Mucosa of rectum (tissue), 2 donors: ENCODE measurements around the gene CD248.
"Not testable (repeated sequence)": the region's sequence is repeated elsewhere in the genome, so short reads cannot be mapped to it uniquely, and the experiment has no call there.

Experiments used
- H3K27ac ChIP-seq, 2 donors: one replicate each; pipeline ENCODE4 v1.7.0; 2013; ENCODE audit warnings: inconsistent platforms in 2 of 2, low read depth in 2 of 2, low read length in 2 of 2
- H3K27me3 ChIP-seq, 2 donors: one replicate each; pipeline ENCODE4 v1.7.0; 2013; ENCODE audit warnings: low read length in 2 of 2; ENCODE audit not compliant: control insufficient read depth in 2 of 2, insufficient read depth in 2 of 2
- H3K36me3 ChIP-seq, 2 donors: one replicate each; pipeline ENCODE4 v1.7.0; 2013; ENCODE audit warnings: low read length in 2 of 2; ENCODE audit not compliant: control insufficient read depth in 2 of 2, insufficient read depth in 2 of 2
- H3K4me1 ChIP-seq, 2 donors: one replicate each; pipeline ENCODE4 v1.7.0; 2013; ENCODE audit warnings: low read length in 2 of 2, mild to moderate bottlenecking in 1 of 2; ENCODE audit not compliant: control insufficient read depth in 2 of 2, insufficient read depth in 2 of 2
- H3K4me3 ChIP-seq, 2 donors: one replicate each; pipeline ENCODE4 v1.7.0; 2013; ENCODE audit warnings: low read length in 2 of 2
- H3K9ac ChIP-seq, 2 donors: one replicate each; pipeline ENCODE4 v1.7.0; 2013; ENCODE audit warnings: low read length in 2 of 2, low read depth in 1 of 2, mild to moderate bottlenecking in 1 of 2
- H3K9me3 ChIP-seq, 2 donors: one replicate each; pipeline ENCODE4 v1.7.0; 2013; ENCODE audit warnings: low read length in 2 of 2; ENCODE audit not compliant: control insufficient read depth in 2 of 2
- donor health status: healthy.
- donor health status: Normal muscosa, but diverticular disease.

The CD248 gene

DNA sequence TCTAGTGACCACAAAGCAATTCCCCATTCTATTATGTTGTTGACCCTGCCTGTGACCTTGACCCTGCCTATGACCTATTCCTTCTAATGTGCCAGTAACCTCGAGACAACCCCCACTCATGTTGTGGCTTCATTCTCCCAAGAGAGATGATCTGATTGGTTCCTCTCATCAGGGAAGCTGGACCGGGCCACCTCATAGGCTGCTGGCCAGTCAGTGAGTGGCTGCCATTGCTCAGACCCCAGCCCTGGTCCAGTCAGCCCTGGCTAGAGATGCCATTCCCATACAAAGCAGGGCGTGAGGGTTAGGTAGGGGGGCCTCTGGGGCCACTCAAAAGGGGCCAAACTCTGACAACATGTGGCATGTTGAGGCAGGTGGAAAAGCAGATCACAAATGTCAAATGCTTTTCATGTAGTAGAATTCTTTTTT lies 42.8 kb upstream of the CD248 start:
- no peaks in the 10 kb centered on the region for H3K9me3 ChIP-seq
- no peak overlapping the region for H3K4me3 ChIP-seq

DNA sequence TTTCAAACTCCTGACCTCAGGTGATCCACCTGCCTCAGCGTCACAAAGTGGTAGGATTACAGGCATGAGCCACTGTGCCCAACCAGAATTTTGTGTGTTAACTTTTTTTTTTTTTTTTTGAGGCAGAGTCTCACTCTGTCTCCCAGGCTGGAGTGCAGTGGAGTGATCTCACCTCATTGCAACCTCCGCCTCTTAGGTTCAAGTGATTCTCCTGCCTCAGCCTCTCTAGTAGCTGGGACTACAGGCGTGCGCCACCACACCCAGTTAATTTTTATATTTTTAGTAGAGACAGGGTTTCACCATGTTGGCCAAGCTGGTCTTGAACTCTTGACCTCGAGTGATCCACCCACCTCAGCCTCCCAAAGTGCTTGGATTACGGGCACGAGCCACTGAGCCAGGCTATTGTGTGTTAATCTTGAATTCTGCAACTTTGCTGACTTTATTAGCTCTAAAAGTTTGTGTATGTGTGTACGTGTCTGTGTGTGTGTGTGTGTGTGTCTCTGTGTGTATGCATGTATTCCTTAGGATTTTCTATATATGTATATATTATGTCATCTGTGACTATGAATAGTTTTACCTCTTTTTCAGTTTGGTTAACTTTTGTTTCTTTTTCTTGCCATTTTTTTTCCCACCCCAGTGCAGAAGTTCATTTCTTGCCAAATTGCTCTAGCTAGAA lies 33.9 kb upstream of the CD248 start:
- peak overlapping the region; percentile 23 to 49 for H3K4me3 ChIP-seq
- peak overlapping the region in 1 of 2 donors; percentile 44 for H3K9ac ChIP-seq

More for the DNA sequence above, 42.8 kb upstream of the CD248 start:
- Histone ChIP-seq H3K27ac (no peak overlapping the region), H3K9ac (no peak overlapping the region), H3K27me3 (no peaks in the 10 kb centered on the region), H3K36me3 (peaks cover 7 to 19% of the 10 kb centered on the region in 2 donors), H3K4me1 (no peaks in the 10 kb centered on the region)

DNA sequence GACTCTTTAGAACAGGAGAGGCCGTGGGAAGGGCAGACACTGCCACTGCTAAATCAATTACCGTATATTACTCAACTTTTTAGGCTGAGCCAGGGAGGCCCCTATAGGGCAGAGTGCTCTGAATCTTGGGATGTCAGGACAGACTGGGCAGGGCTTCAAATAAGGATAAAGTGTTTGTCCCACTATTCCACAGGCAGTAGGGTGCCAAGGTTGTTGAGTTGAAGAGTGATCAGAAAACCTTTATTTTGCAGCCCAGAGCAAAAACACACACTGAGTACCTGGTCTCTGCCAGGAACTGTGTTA lies 32.2 kb upstream of the CD248 start:
- H3K4me3 ChIP-seq = no peak overlapping the region
- peak overlapping the region; percentile 25 to 30 for H3K27ac ChIP-seq
- H3K9me3 ChIP-seq = no peaks in the 10 kb centered on the region
- peaks cover 34 to 57% of the 10 kb centered on the region in 2 donors for H3K4me1 ChIP-seq
- peak overlapping the region in 1 of 2 donors; percentile 33 for H3K9ac ChIP-seq
- no peaks in the 10 kb centered on the region for H3K27me3 ChIP-seq
- no peaks in the 10 kb centered on the region for H3K36me3 ChIP-seq

More for the DNA sequence above, 33.9 kb upstream of the CD248 start:
- H3K9me3 ChIP-seq, H3K27me3 ChIP-seq, H3K36me3 ChIP-seq: not testable (repeated sequence)
- peaks cover 21 to 45% of the 10 kb centered on the region in 2 donors for H3K4me1 ChIP-seq
- H3K27ac ChIP-seq = peak overlapping the region; percentile 74 to 94

DNA sequence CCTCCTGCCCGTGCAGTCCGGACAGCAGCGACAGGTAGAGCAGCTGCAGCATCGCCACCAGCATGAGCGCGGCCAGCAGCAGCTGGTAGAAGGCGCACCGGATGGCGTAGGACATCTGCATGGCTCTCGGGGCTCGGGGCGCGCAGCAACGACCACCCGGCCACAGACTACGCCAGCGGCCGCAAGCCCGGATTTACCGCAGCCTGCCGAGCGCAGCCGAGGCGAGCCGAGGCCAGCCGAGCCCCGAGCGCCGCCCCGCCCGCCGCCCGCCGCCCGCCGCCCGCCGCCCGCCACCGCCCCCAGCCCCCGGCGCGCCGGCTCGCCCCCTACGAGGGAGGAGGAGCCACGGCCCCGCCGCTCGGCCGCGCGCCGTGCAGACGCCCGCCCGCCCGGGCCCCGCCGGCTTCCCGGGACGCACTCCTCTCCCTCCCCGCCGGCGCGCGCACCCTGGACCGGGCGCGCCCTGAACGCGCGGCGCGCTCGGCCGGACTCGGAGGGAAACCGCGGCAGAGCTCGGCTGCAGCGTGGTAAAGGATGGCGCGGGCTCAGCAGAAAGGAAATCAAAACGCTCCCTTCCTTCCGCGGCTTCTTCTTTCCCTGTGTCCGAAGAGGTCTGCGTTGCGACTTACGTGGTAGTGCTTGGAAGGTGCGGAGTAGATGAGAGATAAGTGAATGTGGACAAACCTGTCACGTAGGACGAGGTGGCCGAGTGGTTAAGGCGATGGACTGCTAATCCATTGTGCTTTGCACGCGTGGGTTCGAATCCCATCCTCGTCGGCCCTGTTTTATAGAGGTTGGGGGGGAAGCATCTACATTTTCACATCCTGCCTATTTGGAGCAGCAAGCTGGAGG lies 30.8 kb upstream of the CD248 start, which contains the start of gene B4GAT1:
Gene B4GAT1, minus strand, starts transcription at position 205 of the 852 bp plus-strand sequence. Its CDS starts 84 bp downstream, at position 121.
- Histone ChIP-seq H3K36me3 (peaks cover 0 to 2% of the 10 kb centered on the region in 2 donors), H3K4me1 (peaks cover 40 to 56% of the 10 kb centered on the region in 2 donors)

DNA sequence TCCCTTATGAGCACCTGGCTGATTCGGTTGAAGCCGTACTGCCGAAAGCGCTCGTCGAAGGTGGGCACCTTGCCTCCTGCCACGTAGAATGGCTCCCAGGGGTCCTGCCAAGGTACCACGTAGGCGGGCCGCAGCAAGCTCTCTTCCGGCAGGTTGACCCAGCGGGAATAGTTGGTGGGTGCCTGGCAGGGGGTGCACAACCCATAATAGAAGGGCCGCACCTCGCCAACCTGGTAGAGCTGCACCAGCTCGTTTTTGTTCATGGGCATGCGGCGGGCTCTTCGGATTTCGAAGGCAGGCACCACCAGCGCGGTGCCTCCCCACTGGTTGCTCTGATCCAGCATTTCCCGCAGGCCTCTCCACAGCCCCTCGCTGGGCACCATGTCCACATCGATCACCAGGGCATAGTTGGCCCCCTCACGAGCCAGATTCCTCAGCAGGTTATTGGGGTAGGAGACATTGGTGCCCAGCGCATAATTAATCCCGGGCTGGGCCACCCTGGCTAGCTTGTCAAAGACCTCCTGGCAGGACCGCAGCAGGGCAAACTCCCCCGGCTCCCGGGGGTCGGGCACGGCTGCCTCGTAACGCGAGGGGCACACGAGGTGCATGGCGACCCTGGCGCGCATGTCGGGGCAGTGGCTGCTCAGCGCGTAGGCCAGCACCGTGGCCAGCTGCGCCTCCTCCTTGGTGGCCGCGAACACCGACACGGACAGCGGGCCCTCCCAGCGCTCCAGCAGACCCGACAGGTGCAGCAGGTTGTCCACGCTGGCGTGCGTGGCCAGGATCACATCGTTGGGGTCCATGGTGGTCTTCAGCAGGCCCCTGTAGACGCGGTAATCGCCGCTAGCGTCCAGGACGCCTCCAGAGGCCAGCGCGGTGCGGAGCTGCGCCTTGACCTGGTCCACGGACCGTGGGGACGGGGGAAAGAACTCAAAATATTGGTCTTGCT lies 29.9 kb upstream of the CD248 start:
- peak overlapping the region; percentile 93 to 94 for H3K27ac ChIP-seq
- H3K4me3 ChIP-seq = peak overlapping the region; percentile 83 to 96
- peaks cover 39 to 52% of the 10 kb centered on the region in 2 donors for H3K4me1 ChIP-seq

More for the DNA sequence above, 30.8 kb upstream of the CD248 start, which contains the start of gene B4GAT1:
- Histone ChIP-seq H3K27me3 (no peaks in the 10 kb centered on the region), H3K9me3 (no peaks in the 10 kb centered on the region), H3K4me3 (peak within 1 kb of the TSS; percentile 83 to 96), H3K9ac (peak within 1 kb of the TSS; percentile 91 to 97), H3K27ac (peak within 1 kb of the TSS; percentile 93 to 94)

DNA sequence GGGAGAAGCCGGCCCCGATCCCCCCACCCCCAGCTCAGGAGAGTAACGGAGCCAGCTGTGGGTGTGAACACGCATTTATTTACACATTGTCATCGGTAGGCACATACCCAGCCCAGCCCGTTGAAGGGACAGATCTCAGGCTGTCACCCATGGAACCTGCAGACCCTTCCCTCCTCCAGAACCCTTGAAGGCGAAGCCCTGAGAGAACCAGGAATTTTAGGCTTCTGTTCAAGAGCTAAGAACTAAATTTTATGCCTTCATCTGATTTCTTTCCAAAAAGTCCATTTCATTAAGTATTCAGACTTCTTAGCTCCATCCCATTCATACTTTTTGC lies 28.4 kb upstream of the CD248 start:
- H3K4me1 ChIP-seq = peaks cover 37 to 46% of the 10 kb centered on the region in 2 donors
- no peaks in the 10 kb centered on the region for H3K27me3 ChIP-seq
- H3K4me3 ChIP-seq = peak overlapping the region; percentile 96
- peak overlapping the region; percentile 76 to 83 for H3K27ac ChIP-seq
- peaks cover 20% of the 10 kb centered on the region in 2 donors for H3K36me3 ChIP-seq
- peak overlapping the region; percentile 94 to 95 for H3K9ac ChIP-seq
- no peaks in the 10 kb centered on the region for H3K9me3 ChIP-seq

More for the DNA sequence above, 29.9 kb upstream of the CD248 start:
- Histone ChIP-seq H3K27me3 (no peaks in the 10 kb centered on the region), H3K36me3 (peaks cover 5 to 6% of the 10 kb centered on the region in 2 donors), H3K9me3 (no peaks in the 10 kb centered on the region), H3K9ac (peak overlapping the region; percentile 91 to 97)

DNA sequence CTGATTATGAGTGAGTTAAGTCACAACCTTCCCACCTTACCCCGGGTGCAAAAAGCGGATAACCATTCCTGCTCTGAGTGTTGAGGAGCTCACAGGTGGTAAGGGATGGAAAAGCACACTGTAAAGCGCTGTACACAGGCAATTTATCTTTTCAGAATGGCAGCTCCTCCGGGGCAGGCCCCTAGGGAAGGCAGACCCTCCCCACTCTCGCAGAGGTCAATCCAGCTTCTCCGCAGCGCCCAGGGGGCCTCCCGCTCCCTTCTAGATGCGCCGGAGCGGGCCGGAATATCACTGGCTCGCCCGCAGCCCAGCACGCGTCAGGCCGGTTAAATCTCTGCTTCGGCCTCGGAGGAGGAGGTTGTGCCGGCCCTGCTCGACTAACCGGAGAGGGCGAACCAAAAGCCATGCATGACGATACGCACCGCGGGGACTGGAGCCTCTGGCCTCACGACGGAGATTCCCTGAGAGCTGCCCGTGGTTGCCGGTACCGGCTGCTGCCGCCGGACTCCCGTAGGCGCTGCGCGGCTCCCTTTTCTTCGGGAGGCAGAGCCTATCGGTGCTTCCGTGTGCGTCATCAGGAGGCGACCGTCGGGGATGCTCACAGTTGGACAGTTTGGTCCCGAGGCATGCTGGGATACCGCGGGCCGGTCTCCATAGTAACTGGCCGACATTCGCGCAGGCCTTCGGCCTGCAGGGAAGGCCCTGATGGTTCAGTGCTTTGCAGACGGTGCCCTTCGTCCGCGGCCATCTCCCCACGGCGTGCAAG lies 27.9 kb upstream of the CD248 start, which contains the start of gene BRMS1:
Gene BRMS1, minus strand, starts transcription at position 555 of the 766 bp plus-strand sequence. CDS start 2,870 bp downstream, outside the sequence.
- no peaks in the 10 kb centered on the region for H3K9me3 ChIP-seq
- H3K36me3 ChIP-seq = peaks cover 23 to 26% of the 10 kb centered on the region in 2 donors
- peaks cover 37 to 43% of the 10 kb centered on the region in 2 donors for H3K4me1 ChIP-seq
- H3K4me3 ChIP-seq = peak within 1 kb of the TSS; percentile 96
- H3K27ac ChIP-seq = peak within 1 kb of the TSS; percentile 76 to 83
- H3K9ac ChIP-seq = peak within 1 kb of the TSS; percentile 94 to 95
- H3K27me3 ChIP-seq = no peaks in the 10 kb centered on the region

DNA sequence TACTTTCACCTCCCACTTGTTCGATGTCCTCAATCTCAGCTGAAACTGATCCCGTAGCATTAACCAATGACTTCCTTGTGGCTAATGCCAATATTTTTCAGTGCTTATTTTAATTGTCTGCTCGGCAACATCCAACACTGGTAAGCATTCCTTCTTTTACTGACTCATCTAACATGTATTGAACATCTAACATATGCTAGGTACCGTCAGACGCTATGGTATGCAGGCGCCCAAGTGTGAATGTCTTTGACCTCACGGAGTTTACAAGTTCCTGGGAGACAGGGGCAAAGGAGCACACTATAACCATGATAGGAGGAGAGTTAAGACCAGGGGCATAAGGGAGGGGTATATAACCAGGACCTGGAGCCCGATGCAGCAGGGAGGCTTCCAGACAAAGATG lies 26.3 kb upstream of the CD248 start:
- no peak overlapping the region for H3K27ac ChIP-seq
- H3K4me3 ChIP-seq = no peak overlapping the region
- H3K36me3 ChIP-seq = peaks cover 28 to 39% of the 10 kb centered on the region in 2 donors
- peaks cover 34 to 37% of the 10 kb centered on the region in 2 donors for H3K4me1 ChIP-seq
- H3K9ac ChIP-seq = no peak overlapping the region
- no peaks in the 10 kb centered on the region for H3K27me3 ChIP-seq
- H3K9me3 ChIP-seq = no peaks in the 10 kb centered on the region
